Kidney capillary endothelial cell (primary cell): ENCODE results near the gene FEM1B.
A peak's percentile ranks its signal among the peaks of the same experiment; 100 is the strongest.

ENCODE experiments used
- DNase-seq: peaks from one replicate; pipeline ENCODE4 v3.0.0-alpha.2; 2018; ENCODE audit warnings: low spot score

Gene FEM1B

GRCh38 chr15:68259883-68260282, 17.7 kb upstream of the FEM1B start:
- DNase-seq: no peak

- no peak for DNase-seq
These were observed 16.3 kb upstream of the FEM1B start for GRCh38 chr15:68261241-68261640.

- no peak for DNase-seq
These were observed 15.6 kb upstream of the FEM1B start for GRCh38 chr15:68261980-68262379.

GRCh38 chr15:68262514-68263356, 14.8 kb upstream of the FEM1B start:
- DNase-seq: no peak

- no peak for DNase-seq
These were observed 13.3 kb upstream of the FEM1B start for GRCh38 chr15:68264282-68264681.

- no peak for DNase-seq
These were observed 12.5 kb upstream of the FEM1B start for GRCh38 chr15:68265081-68265480.

GRCh38 chr15:68265674-68266073, 11.9 kb upstream of the FEM1B start:
- no peak for DNase-seq

GRCh38 chr15:68268405-68268804, 9.1 kb upstream of the FEM1B start:
- DNase-seq: no peak

GRCh38 chr15:68271854-68272471, 5.6 kb upstream of the FEM1B start:
- peak; percentile 49 for DNase-seq

GRCh38 chr15:68272721-68273271, 4.7 kb upstream of the FEM1B start:
- peak; percentile 94 for DNase-seq

GRCh38 chr15:68274201-68274848, 3.2 kb upstream of the FEM1B start:
- DNase-seq: no peak

GRCh38 chr15:68275165-68275746, 2.3 kb upstream of the FEM1B start:
- no peak for DNase-seq

- DNase-seq: no peak
These were observed 877 bp upstream of the FEM1B start for GRCh38 chr15:68276668-68277067.

GRCh38 chr15:68277131-68277602, 378 bp upstream of the FEM1B start:
- DNase-seq: no peak

GRCh38 chr15:68278345-68278594, 725 bp downstream of the FEM1B start:
- peak; percentile 60 for DNase-seq

- DNase-seq: no peak
These were observed 1.3 kb downstream of the FEM1B start for GRCh38 chr15:68278595-68279405.

GRCh38 chr15:68279779-68280753, 2.5 kb downstream of the FEM1B start:
- DNase-seq: no peak

- DNase-seq: no peak
These were observed 3.5 kb downstream of the FEM1B start for GRCh38 chr15:68281008-68281407.

- DNase-seq: no peak
These were observed 5.9 kb downstream of the FEM1B start for GRCh38 chr15:68283401-68283800.

- DNase-seq: no peak
These were observed 7.2 kb downstream of the FEM1B start for GRCh38 chr15:68284616-68285258.
